ENCODE data around the gene RIN3.

The RIN3 gene

DNA sequence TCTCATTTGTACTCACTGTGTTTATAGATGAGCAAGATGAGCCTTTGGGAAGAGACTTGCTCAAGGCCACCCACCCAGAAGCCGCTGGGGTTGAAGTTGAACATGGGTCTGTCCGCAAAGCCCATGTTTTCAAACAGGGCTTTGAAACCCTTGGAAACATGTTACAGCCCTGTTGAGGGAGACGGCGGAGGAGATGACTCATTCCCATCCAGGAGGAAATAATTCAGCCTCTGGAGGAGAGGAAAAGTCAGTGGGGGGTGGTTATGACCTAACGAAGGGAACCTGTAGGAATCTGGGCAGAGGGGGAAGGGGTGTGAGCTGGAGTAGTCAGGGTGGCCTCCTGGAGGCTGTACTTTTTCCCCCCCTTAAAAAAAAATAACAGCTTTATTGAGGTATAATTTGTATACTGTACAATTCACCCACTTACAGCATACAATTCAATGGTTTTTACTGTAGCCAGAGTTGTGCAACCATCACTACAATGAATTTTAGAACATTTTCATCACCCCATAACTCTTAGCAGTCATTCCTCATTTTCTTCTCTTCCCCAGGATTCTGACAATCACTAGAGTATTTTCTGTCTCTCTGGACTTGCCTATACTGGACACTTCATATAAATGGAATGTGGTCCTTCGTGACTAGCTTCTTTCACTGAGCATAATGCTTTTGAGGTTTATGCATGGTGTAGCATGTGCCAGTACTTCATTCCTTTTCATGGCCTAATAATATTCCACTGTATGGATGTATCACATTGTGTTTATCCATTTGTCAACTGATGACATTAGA, 1.9 kb upstream of the RIN3 start:
- DNase-seq: no peak

DNA sequence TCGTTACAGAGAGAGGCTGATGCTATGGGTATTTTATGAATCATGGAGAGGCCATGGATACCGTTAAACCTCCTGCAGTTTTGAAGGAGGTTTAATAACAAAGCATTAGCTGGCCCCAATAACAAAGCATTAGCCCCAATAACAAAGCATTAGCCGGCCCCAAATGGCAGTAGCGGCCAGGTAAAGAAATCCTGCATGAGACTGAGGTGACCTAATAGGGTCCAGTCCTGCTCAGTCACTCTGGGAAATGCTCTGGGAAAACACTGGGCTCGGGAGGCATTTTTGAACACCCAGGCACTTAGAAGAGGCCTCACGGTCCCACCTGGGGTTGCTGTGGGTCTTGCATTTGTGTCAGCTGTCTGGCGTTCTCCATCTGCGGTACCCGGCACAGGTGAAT, 776 bp upstream of the RIN3 start:
- no peak for DNase-seq

DNA sequence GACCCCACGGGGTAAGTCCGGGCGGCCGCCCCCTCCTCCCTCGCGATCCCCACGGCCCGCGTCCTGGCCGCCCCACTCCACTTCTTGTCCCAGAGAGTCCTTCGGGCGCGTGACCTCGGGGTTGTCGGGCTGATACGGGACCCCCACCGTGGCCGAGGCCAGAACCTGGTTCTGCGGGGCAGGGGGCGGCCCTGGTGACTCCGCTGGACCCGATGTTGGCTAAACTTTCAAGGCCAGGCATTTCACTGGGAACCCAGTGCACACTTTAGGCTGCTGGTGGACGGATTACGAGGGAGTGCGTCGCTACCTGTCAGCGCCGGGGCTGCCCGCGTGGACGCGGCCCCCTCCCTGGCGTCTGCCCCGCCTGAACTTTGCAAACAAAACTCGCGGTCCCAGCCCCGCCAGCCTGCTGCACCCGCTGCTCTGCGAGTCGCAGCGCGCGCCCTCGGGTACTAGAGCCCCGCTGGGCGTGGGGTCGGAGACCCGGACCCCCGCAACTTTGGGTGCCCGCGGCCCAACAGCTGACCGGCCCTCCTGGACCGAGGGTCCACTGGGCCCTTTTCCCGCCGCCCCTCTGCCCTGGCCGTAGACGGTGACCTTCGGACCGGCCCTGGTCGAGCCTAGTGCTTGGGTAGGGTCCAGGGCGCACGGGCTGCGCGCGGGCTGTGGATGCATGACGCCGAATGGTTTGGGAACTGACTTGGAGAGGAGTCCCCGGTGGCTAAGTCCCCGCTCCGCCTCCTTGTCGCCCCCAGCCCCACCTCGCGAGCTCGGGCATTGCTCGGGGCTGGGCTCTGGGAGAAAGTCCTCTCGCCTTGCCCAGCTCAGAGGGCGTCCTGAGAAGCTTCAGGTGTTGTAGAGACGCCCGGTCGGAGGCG, 624 bp downstream of the RIN3 start:
- no peak for DNase-seq

DNA sequence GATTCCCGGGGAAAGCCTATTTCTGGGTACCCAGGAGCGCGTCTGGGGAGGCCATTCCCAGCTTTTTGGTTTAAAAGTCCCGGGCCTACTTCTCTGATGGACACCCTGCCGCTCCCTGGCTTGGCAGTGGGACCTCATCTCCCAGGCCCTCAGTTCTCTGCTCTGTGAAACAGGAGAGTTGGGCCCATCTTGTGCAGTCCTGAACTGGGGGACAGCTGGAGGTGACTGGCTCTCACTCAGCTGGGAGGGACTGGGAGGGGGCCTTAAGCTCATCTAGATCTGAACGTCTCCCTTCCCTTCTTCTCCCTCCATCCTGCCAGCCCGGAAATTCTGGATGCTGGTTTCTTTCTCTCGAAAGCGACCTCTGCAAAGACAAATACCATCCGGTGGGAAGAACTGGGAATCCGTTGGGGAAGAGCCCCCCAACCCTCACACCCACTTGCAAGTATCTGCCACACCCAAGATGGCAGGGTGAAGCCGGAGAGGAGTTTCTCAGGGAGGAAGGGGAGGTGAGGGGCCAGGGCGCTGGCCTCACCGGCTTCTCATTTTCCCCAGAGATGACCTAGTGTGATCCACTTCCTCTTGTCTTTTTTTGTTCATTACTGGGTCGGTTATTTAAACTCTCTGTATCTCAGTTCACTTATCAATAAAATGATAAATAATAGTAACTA, 1.4 kb downstream of the RIN3 start:
- no peak for DNase-seq

DNA sequence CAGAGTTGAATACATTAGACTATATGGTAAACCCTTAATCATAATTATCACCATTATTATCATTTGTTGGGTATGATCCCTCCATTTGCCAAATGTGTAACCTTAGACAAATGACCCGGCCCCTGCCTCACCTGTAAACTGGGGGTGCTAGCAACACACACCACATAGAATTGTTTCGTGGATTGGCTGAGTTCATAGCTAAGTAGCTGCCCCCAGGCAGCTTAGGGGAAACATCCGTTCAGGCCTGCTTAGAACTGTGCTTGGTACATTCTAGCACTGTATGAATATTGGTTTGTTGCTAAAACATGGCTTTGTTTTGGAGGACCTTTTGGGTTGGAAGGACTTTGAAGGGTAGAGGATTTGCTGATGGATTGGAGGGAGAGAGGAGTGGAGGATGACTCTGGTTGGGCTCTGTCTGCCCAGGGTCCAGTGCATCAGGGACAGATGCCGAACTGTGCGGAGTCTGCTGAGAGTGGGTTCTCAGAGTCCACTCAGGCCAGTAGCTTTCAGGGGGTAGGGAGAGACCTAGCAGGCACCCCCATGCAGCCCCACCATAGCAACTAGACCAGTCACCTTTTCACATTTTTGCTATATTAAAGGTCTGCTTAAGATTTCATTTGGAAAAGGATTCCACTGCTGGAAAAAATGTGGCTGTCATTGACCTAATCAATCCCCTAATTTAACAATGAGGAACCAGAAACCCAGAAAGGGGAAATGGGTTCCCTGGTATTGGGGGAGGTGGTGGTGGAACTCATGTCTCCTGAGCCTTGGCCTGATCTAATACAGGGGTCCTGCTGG, 2.2 kb downstream of the RIN3 start:
- no peak for DNase-seq

DNA sequence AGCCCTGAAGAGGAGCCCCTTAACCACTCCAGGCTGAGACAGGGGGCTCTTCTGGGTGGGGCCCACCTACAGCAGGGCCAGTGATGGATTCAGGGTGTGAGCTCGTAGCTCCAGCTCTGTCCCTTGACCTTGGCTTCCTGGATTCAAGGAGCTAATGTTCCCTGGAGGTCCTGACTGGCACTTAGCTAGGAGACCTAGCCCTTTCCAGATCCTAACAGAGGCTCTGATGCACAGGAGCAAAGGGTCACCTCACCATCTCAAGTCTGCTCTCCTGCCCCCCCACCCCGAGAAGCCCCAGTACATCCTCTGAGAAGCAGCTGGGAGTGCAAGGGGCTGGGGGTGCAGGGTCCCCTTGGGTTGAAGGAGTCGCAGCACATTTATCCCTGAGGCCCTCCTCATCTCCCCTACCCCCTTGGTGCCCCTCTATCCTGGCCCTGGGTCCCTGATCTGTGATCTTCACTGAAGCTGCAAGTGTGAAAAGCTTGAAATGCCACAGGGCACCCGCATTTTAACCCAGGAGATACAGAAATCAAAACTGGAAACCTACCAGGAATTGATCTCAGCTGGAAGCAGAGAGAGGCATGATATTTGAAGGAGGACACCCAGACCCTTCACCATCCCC, 2.9 kb downstream of the RIN3 start:
- DNase-seq: no peak

DNA sequence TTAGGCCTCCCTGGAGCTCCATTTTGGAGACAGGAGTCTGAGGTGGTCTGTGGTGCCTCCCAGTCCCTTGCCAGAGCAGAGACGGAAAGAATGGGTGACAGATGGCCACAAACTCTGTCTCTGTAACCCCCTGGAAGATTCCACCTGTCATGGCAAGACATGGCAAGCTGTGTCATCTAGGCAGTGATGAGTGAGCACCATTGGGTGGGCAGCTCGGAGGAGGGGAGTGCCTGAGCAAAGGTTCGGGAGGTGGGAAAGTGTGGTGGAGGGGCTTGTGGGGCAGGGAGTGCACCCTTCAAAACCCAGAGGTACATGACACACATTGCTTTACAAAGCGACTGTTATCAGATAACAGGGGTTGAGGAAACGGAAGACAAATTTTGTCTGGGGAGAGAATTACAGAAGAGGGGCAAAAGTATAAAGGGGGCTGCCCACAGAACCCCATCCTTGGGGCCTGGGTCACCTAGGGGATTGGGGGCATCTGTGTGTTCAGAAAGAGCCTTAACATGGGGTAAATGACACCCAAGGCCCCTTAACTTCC, 3.5 kb downstream of the RIN3 start:
- no peak for DNase-seq

DNA sequence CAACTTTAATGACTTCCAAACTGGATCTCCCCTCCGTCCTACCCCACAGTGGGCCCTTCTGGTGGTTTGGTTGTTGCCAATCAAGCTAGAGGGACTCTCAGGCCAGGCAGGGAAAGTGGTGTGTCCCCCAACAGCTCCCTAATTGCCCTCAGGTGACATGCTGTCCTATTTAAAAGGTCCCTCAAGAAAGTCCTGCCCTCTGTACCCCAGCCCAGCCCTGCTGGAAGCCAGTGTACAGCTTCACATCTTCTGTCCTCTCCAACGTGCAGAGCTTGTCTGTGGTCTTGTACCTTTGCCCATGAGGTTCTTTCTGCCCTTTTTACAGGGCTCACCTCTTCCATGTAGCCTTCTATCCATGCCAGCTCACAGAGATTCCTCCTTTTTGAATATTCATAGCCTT, 4.2 kb downstream of the RIN3 start:
- no peak for DNase-seq

DNA sequence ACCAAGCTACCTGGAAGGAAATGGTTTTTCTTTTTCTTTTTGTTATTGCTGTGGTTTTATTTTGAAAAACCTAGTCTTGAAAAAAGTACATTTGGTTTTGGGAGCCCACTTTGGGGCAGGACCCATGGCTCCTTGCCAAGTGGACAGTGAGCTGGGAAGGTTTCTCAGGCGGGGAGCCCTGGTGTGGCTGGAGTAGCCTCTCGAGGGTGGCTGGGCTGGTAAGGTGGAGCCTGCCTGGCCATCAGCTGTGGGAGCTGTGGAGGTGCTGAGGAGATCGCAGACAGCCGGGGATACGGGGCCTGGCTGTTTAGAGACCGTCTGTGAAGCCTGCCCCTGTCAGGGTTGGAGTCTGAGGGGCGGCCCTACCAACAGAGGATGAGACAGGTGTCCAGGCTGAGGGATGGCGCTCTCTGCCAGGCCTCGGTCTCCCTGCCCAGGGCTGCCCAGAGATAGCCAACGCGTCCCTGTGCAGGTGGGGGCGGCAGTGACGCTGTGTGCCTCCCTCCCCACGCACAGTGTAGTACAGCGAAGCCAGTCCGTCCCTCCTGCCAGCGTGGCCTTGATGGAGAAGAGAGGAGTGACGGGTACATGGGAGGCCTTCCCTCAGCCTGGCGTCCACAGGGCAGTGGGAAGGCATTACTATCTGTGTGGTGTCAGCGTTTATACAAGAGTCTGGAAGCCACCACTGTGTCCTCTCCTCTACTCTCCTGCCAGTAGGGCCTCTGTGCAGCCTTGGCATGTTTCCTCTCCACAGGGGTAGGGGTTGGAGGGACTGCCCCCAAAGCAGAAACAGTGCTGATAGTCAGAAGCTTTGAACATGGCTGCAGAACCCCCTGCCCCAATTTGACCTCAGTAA, 5.9 kb downstream of the RIN3 start:
- DNase-seq: no peak

DNA sequence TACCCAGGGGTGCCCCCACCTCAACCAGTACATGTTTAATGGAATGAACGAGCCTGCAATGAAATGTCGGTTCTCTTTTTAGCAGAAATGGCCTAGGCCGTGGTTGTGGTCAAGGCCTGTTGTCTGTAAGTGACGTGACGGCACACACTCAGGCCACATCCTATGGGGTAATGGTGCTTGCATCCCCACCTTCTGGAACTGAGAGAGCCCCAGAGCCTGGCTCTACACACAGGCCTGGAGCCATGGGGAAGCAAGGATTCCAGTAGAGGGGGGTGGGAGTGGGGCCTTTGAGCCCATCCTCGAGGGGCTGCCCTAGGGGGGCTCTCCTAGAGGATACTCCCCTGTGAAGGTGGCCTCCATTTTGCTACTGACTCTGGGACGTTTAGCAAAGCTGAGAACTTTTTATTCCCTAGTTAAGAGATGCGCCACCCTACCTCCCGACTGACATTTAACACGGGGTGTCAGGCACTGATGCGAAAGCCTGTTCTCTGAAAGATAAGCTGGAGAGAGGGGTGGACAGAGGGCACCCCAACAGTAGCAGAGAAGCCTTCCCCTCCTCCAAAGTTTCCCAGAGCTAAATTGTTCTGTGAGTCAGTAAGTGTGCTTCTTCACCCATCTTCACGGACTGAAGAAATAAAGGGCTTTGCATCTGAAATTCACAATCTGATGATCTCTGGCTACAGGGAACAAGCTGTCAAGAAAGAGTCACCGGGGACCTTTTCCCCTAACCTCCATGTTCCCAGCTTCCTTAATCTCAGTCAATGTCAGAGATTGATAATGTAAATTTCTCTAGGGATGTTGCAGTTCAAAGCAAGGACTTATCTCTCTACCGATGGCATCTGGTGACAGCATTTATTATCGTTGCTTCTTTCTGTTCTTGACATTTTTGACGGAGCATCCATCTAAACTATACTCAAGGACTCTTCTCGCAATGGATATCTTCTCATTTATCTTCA, 6.8 kb downstream of the RIN3 start:
- DNase-seq: no peak

DNA sequence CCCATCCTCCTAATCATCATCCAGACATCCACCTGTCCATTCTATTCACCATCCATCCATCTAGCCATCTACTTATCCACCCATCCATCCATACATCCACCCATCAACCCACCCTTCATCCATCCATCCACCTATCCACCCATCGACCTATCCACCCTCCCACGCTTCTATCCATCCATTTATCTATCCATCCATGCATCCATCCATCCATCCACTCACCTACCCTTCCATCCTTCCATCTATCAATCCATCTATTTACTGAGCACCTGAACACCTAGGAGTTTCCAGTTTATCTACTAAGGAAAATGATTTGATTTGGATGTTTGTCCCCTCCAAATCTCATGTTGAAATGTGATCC, 7.5 kb downstream of the RIN3 start:
- DNase-seq: no peak

DNA sequence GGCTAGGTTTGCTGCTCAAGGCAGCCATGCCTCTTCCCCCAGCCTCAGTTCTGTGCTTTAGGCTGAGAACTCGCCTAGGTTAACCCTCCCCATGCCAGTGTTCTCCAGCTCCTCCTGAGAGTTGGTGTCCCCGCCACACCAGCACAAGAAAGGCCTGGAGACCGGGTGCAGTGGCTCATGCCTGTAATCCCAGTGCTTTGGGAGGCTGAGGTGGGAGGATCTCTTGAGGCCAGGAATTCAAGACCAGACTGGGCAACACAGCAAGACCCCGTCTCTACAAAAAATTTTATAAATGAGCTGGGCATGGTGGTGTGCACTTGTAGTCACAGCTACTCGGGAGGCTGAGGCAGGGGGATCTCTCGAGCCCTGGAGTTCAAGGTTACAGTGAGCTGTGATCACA, 10.2 kb downstream of the RIN3 start:
- DNase-seq: no peak

DNA sequence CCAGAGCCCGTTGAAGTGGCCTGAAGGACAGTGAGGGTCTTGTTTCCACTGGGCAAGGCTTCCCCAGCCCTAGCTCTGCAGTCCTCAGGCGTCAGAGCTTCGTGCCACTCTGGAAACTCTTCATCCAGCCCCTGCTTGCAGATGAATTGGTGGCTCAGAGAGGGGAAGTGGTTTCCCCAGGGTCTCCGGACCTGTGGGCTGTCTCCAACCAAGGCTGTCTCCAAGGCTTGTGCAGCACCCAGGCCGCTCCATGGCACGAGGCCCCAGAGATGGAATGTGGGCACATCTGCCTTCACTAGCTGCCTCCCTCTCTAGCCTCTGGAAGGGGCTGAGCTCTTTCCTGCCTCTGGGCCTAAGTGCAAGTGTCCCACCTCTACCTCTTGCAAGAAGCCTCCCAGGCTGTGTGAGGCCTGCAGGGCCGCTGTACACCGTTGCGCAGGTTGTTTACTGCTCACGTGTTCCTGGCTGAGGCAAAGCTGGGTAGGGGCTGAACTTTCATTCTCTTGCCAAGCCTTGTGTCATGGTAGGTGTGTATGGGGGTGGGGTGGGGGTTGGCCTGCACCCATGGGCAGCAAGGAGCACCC, 11.1 kb downstream of the RIN3 start:
- DNase-seq: no peak

DNA sequence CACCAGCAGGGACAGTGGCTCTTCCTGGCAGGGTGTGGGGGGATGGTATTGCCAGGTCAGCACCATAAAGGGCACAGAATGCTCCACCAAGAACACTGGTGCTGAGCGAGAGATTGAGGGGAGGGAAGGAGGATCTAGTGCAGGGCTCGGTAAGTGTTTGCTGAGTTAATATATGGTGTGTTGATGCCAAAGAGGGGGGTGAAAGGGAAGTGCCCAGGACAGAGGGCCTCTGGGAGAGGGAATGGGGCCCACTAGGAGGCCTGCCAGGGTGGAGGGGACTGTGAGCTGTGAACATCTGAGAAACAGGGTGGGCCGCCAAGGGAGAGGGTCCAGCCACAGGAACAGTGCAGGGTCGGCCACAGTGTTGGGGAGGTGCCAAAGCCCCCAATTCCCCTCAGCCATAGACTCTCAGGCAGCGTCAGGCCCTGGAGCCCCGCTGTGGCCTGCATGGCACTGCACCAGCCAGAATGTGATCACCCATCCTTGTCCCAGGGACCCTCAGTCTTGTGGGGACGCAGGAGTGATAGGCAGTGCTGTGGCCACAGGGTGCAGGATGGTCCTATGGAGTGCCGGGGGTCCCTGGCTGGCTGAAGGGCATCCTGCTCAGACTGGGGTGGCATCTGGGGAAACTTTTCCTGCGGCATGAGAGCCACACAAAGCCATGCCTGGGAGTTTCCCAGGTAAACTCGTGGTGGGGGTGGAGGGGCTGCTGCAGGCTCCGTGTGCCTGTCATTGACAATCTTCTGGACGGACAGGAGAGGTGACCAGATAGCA, 11.9 kb downstream of the RIN3 start:
- DNase-seq: no peak

DNA sequence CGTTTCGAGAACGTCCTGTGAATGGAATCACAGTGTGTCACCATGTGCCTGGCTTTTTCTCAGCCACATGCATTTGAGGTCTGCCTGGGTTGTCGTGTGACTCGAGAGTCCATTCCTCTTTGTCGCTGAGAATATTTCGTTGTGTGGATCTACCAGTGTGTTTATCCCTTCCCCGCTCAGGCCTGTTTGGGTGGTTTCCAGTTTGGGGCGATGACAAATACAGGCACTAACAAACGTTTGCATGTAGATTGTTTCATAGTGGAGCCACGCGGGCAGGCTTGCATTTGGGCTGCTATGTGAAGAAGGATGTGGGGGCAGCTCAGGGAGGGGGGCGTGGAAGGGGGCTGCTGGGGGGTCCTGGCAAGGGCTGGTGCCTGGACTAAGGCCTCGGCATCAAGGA, 14.1 kb downstream of the RIN3 start:
- DNase-seq: no peak

DNA sequence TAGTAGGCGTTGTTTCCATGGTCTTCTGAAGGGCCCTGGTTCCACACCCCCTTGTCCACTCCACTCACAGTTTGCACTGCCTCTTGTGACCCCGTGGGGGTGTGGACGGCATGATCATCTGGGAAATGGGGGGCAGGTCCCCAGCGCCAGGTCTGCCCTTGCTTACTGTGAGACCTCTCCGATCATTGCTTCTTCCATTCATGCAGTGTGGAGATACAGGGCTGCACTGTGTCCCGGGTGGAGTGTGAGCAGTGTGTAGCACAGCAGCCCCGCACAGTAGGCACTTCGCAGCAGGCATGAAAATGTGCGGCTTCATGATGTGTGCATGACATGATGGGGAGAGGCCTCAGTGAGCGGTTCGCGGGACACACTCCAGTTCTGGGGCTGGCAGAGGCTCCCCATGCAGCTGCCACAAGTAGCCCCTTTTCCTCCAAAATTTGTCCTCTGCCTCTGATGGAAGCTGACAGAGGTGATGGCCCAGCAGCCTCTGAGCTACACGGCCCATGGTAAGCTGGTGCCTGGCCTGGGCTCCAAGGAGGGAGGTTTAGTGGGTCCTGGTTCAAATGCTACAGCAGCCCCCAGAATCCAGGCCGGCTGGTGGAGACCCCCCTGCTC, 15.0 kb downstream of the RIN3 start:
- DNase-seq: no peak

DNA sequence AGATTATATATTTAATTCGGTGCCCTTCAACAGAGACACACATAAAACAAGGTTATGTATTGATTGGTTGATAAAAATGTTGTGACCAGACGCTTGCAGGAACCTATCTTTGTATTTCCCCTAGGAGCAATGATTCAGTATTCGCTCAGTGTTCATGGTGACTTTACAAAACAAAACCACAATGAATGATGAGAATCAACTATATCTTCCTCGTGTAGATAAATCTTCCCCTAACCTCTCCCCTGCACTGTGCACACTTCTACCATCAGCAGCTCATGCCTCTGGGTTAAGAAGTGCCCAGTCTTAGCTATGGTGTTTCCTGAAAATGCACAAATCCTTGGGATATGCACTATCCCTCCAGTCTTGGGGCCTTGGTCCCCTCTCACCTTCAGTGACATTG, 16.3 kb downstream of the RIN3 start:
- DNase-seq: no peak

Data from central memory CD4-positive, alpha-beta T cell (primary cell).